NCI-H226 (cell line): Measurements from ENCODE around the gene CPNE5.

Source experiments
- DNase-seq: peaks from one replicate; pipeline ENCODE4 v3.0.0-alpha.2; 2015

CPNE5 gene

GRCh38 chr6:36695414-36695813 is 143.8 kb downstream of the CPNE5 start:
- DNase-seq = no peak

GRCh38 chr6:36694616-36695015 is 144.6 kb downstream of the CPNE5 start:
- no peak for DNase-seq

- DNase-seq = no peak
Measured at GRCh38 chr6:36692861-36693702, 146.2 kb downstream of the CPNE5 start.

GRCh38 chr6:36692220-36692619 is 147.0 kb downstream of the CPNE5 start:
- no peak for DNase-seq

- no peak for DNase-seq
Measured at GRCh38 chr6:36691612-36692011, 147.6 kb downstream of the CPNE5 start.

- no peak for DNase-seq
Measured at GRCh38 chr6:36691011-36691410, 148.2 kb downstream of the CPNE5 start.
